GM21423 (cell line): ENCODE data around the gene PRR36.
A peak's percentile ranks its signal among the peaks of the same experiment; 100 is the strongest.

Experiments
- ATAC-seq: cut with Tn5 transposase; IDR thresholded peaks from one replicate; pipeline ENCODE4 v1.9.1; 2021; ENCODE audit warnings: mild to moderate bottlenecking, moderate library complexity; ENCODE audit not compliant: unreplicated experiment

Gene PRR36

DNA sequence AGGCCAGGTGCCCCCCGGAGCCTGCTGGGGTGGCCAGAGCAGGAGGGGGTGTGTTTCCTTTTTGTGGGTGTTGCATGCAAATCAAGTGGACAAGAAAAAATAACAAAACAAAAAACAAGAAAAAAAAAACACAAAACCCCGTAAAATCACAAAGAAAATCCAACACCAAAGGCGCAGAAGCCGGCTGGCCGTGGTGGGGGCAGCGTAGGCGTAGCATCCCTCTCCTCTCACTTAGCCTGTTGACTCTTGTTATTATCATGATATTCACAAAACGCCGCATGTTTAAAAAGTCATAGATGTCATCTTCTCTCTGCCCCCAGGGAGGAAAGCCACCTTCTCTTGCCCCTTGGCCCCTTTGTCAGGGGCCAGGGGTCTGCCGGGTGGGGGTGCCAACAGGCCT is 39.5 kb upstream of the PRR36 start:
- no peak for ATAC-seq

DNA sequence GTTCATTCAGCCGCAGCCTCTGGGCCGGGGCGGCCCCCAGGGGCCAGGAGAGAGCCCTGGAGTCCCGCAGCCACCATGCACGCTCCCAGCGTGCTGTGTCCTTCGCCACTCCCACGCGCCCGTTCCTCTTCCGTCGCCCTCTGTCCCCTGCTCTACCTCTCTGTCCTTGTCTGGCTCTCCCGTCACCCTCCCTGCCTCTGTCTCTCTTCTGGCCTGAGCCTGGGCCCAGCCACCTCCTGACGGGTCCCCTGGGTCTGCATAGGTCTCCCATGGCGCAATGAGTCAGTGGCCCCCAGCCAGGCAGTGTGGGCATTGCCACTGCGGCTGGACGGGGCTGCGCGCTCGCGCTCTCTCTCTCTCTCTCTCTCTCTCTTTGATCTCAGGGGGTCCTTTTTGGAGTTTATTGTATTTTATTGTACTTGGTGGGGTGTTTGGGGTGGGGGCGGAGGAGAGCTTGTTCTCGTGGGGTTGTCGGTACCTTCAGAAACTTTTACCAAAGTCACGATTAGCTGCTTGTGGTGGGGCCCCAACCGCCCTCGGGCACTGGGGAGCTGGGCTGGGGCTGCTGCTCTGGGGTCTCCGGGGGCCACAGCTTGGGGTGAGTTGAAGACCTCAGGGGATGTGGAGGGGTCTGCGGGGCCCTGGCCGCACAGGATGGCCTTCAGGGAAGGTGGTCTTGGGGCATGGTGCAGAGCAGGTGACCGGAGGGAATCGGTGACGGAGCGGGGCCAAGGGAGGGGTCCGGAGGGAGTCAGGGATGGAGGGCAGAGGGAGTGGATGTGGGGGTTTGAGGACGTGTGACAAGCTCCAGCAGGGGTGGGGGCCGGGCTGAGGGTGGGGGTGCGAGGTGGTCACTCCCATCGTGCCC is 38.7 kb upstream of the PRR36 start:
- ATAC-seq, result no peak

DNA sequence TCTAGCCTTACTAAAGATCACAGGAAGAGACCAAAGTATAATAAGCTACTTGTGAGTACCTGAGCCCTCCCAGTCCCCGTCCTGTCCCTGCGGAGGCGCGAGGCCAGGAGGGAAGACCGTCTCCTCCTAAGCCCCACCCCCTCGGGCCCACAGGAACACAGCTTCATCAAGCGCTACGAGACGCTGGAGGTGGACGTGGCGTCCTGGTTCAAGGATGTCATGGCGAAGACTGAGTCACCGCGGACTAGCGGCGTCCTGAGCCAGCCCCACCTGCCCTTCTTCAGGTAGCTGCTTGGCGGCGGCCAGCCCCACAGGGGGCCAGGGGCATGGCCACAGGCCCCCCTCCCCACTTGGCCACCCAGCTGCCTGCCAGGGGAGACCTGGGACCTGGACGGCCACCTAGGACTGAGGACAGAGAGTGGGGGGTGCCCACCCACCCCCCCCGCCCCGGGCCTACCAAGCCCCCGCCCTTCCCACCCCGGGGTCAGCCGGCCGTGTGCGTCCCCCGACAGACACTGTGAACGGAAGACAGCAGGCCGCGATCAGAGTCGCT is 38.0 kb upstream of the PRR36 start:
- ATAC-seq, result no peak

DNA sequence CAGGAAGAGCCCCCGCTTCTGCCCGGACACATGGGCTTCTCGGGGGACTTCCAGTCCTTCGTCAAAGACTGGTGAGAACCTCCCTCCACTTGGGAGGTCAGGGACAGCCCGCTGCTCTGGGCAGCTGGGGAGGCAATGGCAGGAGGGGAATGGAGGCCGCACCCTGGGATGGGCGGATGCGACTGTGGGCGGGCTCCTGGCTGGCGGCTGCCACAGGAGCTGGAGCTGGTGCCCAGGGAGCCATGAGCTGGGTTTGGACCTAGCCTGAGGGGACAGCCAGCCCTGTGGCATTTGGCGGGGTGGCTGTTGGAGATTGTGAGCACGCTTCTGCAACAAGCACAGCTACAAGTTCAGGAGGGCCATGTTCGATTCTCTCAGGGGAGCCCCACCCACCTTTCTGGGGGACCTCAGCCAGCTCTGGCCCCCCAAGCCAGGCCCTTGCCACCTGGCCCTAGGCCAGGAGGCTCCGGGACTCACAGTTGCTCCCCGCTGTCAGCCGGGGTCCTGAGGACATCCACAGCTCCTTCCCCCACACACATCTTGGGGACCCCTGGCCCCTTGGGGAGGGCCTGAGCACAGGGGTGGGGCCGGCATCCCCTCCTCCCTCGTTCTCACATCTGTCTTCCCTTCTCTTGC is 37.4 kb upstream of the PRR36 start:
- ATAC-seq, result no peak

DNA sequence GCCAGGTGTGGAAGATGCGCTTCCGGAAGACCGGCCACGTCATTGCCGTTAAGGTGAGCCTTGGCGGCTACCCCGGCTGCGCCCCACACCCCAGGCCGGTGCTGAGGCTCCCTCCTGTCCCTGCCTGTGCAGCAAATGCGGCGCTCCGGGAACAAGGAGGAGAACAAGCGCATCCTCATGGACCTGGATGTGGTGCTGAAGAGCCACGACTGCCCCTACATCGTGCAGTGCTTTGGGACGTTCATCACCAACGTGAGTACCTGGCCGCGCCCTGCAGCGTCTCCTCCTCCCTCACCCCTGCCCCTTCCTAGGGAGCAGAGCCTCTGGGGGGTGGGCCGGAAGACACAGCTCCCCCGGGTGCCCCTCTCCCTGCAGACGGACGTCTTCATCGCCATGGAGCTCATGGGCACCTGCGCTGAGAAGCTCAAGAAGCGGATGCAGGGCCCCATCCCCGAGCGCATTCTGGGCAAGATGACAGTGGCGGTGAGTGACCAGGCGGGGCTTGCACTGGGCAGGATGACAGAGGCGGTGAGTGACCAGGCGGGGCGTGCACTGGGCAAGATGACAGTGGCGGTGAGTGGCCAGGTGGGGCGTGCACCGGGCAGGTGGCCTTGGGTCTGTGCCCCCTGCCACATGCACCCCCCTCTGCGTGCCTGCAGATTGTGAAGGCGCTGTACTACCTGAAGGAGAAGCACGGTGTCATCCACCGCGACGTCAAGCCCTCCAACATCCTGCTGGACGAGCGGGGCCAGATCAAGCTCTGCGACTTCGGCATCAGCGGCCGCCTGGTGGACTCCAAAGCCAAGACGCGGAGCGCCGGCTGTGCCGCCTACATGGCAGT is 36.4 kb upstream of the PRR36 start:
- ATAC-seq, result no peak

DNA sequence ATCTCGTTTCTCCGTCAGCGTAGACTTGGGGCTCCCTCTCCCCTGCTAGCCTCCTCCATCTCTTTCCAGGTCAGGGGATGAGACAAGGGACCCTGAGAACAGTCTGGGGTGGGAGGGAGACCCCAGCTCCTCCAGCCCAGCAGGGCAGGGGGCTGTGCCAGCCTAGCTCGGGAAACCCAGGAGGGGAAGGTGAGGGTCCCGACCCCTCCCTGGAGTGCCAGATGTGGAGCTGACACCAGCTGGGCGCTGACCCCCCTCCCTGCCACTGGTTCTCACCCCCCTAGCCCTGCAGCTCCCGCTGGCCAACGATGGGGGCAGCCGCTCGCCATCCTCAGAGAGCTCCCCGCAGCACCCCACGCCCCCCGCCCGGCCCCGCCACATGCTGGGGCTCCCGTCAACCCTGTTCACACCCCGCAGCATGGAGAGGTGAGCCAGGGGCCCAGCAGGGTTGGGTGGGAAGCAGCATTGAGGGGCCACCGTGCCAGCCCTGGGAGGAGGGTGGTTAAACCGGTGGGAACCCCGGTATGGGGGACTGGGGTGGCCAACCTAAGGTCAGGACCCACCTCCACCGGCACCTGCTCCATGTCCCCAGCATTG is 35.4 kb upstream of the PRR36 start:
- no peak for ATAC-seq

DNA sequence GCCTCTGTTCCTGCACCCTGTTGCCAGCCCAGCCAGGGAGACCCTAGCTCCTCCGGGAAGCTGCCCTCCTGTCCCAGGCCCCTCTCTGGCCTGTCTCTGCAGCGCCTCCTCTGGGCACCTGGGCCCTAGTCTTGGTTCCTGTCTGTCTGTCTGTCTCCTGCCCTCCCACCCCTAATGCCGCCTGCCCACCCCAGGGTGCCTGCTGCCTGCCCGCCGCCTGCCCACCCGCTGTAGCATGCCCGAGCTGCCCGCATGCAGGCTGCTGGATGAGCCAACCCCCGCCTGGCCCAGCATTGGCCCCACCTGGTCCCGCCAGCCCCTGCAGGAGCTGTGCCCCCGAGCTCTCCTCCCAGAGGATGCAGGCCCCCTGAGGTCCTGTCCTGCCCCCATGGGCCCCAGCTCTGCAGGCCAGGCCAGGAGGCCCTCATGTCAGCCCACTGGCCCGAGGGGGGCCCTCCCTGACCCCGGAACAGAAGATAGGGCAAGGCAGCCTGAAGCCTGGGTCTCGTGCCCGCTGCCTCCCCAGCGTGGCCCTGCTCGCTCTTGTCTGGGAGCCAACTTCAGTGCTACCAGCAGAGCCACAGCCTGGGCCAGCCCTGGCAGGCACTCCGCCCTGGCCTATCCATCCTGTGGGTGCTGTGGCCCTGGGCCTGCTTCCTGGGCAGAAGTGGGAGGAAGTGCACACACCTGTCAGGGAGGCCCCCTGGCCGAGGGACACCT is 34.7 kb upstream of the PRR36 start:
- ATAC-seq, result no peak

DNA sequence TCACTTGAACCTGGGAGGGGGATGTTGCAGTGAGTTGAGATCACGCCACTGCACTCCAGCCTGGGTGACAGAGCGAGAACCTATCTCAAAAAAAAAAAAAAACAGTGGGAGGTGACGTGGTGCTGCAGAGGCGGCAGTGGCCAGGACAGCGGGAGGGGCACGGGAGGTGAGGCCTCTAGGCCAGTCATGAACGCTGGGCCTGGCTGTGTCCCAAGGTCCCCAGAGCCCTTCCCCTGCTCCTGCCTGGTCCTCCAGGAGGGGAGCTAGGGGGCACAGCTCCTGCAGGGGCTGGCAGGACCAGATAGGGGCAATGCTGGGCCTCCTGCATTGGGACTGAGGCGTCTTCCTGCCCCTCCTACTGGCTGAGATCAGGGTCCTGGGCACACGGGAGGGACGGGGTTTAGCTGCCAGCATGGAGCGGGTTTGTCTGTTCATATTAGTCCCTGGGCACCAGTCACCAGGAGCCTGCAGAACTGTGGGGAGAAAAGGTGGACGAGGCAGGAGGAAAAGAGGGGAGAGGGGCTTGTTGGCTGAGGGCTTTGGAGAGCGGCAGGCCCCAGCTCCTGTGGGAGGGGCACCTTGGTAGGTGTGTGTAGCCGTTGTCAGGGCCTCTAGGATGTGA is 34.0 kb upstream of the PRR36 start:
- ATAC-seq, result no peak

DNA sequence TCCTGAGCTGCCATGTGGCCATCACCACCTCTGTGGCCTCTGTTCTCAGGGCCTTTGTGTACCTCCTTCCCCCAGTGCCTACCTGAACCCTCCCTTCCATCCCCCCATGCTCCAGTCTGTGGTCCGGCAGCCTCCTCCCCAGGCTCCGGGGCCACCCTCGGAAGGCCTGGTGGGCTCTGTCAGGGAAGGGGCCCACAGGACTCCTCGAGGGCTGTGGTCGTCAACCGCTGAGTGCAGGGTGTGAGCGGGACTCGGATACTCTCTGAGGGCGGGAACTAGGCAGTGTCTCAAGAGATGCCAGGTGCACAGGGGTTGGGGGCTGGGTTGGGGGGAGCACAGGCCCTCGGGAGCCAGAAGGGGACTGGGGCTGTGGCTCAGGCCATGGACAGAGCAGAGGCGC is 33.4 kb upstream of the PRR36 start:
- ATAC-seq, result no peak

DNA sequence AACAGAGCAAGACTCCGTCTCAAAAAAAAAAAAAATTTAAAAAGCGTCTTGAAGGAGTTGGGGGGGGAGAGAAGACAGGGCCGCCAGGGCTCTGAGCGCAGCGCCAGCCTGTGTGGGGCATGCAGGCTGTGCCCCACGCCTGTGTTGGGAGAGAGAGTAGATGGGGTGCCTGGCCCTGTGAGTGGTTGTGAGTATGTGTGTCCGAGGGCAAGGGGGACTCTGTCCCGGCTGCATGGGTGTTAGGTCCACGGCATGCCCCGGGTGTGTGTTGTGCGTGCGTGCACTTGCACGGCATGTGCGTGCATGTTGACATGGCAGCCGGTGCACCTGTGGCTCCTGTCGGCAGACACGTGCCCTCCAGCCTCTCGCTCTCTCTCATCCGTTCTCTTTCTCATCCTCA is 32.9 kb upstream of the PRR36 start:
- ATAC-seq, result no peak

DNA sequence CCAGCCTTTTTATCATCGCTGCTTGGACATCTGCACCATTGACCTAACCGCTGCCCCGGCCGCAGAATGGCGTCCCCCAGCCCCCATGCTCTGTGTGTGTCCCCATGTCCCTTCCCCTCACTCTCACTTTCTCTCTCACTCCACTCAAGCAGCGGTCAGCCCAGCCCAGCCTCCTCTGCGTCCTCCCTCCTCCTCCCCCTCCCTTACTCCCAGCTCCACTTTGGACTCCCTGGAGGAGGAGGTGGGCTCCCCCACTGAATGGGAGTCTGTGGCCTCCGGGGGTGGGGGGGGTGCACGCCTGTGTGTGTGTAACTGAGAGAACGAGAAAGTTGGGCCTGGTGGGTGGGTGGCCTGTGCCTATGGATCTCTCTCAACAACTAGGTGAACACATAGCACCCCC is 31.7 kb upstream of the PRR36 start:
- ATAC-seq, result no peak

DNA sequence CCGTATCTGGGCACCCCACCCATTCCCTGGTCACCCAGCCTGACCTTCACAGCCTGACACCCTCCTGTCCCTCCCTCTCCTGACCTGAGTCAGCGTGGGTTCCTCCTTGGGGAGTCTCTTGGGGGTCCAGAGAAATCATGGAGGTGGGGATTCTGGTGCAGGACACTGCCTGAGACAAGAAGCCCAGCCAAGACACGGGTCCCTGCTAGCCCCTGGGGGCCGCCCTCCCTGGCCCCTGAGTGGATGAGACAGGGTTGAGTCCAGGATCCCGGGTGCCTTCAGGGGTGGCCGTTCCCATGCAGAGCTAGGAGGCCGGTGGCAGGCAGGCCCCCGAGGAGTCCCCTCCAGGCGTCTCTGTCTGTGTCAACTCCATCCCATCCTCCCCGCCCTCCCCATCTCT is 31.1 kb upstream of the PRR36 start:
- no peak for ATAC-seq

DNA sequence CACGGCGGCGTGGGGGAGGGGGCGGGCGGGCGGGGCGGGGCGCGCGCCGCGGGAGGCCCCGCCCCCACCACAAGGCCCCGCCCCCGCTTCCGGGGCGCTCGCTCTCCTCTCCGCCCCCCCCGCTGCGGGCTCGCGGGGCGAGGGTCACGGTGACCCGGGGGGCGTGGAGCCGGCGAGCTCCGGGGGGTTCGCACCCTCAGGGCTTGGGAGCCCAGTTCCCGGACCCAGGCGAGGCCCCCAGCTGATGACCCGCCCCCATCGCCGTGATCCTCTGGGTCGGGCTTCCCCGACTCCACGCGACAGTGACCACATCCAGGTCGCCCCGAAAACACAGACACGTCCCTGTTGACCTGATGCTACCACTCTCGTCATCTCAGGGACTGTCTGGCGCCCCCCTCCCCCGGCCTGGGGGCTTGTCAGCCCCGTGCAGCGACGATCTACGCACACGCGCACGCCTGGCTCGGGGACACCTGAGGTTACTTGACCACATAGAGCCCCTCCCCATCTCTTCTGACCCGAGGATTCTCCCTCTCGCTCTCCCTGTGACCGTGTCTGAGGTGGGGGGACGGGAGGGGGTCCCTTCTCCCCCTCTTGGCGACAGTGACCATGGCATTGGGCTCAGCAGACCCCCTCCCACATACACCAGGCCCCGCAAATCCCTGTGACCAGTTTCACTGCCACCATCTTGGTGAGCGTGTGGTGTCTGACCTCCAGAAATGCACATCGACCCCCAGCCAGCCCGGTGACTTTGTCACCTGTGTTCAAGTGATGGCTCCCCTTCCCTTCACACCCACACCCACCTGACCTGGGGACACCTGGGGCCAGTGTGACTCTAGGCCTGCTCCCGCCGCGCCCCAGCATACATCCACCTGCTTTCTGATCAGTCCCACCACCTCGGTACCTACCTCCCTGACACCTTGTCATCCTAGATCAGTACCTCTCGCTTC is 30.2 kb upstream of the PRR36 start:
- peak; percentile 31 for ATAC-seq

DNA sequence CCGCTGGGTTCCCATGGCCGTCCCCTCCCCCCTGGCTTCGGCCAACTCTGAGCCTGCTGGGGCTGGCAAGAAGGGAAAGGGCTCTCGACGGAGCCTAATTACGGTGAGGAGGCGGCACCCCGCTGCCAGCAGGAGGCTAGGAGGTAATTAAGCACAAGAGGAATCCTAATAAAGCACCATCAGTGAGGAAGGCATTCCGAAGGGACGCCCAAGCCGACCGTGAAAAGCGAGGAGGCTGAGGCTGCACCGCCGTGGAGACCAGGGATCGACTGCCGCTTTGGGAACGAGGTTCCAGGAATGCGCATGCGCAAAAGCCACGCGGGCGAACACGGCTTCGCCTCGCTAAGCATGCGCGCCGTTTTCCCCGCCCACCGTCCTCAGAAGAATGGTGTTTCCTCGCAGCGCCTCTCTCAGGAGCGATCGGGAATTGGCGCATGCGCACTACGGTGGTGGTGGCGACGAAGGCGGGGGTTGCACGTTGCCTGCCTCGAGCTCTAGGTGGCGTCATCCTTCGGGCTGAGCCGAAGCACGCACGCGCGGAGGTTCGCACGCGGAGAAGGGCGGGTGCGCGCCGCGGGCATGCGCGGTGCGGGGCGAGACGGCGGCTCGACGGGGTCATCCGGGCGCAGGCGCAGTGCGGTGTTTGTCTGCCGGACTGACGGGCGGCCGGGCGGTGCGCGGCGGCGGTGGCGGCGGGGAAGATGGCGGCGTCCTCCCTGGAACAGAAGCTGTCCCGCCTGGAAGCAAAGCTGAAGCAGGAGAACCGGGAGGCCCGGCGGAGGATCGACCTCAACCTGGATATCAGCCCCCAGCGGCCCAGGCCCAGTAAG is 29.3 kb upstream of the PRR36 start, which contains the start of gene MAP2K7:
Gene MAP2K7 (plus strand): TSS at position 634 of the 830 bp plus-strand sequence. CDS start 68 bp downstream, at position 702.
- ATAC-seq, result peak; percentile 83

DNA sequence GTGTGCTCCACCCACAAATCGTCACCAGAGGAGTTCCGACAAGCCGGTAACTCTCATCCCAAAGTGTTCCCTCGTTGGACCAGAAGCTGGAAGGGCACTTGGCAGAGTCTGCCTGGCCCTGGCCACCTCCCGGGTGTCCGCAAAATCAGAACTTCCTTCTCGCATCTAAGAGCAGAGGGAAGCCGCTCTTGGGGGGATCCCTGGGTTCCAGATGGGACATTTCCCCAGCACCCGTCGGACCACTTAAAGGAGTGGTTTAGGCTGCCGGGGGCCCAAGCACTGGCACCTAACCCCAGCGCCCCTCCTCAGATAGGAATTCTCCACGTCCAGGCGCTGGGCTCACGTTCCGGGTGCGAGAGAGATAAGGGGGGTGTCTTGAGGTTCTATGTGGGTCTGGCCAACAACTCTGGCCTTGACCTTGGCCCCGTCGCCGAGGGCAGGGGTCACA is 28.6 kb upstream of the PRR36 start:
- no peak for ATAC-seq

DNA sequence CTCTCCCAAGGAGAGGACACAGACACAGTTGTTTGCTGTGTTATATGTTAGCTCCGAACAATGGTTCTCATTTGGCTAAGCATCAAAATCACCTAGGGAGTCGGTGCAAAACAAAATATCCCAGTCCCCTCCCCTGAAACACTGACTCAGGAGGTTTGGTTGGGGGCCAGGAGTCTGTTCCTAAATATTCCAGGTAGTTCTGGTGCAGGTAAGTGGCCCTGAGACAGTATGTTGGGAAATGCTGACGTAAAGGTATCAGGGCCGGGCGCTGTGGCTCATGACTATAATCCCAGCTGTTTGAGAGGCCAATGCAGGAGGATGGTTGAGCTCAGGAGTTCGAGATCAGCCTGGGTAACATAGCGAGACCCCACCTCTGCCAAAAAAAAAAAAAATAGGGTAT is 27.1 kb upstream of the PRR36 start:
- no peak for ATAC-seq

DNA sequence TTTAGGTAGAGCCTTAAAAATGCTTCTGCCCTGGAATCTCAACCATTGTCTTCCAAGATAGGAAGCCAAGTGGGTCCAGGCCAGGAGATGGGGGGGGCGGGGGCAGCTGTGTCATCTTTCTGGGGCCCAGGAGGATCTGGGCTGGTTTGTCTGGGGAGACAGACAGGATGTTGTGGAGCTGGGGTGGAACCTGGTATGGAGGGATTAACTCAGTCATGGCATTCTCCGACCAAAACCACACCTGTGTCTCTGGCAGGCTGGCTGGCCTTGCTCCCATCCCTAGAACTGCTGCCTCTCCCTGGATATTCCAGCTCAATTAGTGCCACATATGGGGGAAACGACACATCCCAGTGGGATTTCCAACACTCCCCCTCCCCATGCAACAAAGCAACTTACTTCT is 26.7 kb upstream of the PRR36 start:
- no peak for ATAC-seq

DNA sequence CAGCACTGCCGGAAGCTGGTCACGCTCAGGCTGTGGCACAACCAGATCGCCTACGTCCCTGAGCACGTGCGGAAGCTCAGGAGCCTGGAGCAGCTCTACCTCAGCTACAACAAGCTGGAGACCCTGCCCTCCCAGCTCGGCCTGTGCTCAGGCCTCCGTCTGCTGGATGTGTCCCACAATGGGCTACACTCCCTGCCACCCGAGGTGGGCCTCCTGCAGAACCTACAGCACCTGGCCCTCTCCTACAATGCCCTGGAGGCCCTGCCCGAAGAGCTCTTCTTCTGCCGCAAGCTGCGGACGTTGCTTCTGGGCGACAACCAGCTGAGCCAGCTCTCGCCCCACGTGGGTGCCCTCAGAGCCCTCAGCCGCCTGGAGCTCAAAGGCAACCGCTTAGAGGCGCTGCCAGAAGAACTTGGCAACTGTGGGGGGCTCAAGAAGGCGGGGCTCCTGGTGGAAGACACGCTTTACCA is 26.2 kb upstream of the PRR36 start:
- no peak for ATAC-seq
